RWPE1 (cell line): Measurements from ENCODE around the gene SPOCK3.

Experiments used
- CTCF ChIA-PET: fragments of 350-600 bp; sonication (Branson Sonifier 250); formaldehyde crosslinking; extraction: SDS; loops from one replicate; lab custom pipeline; 2021; lab: Yijun Ruan, JAX
- POLR2A ChIA-PET: fragments of 400-600 bp; formaldehyde crosslinking; extraction: SDS; loops from one replicate; lab custom pipeline; 2020; ENCODE audit warnings: antibody characterized with exemption; ENCODE audit not compliant: low non-redundant PET; lab: Yijun Ruan, JAX
- DNase-seq: peaks from one replicate; pipeline ENCODE4 v3.0.0; 2012; ENCODE audit warnings: low spot score
- H3K27ac ChIP-seq: fragments of 450-650 bp; 2 replicates; pipeline ENCODE4 v1.5.1; 2017
- TF ChIP-seq, protein P1 (sequence below): fragments of 450-650 bp; conservative IDR thresholded peaks from 2 replicates; pipeline ENCODE4 v1.5.1; 2017; ENCODE audit warnings: low read depth, mild to moderate bottlenecking

SPOCK3 gene

DNA sequence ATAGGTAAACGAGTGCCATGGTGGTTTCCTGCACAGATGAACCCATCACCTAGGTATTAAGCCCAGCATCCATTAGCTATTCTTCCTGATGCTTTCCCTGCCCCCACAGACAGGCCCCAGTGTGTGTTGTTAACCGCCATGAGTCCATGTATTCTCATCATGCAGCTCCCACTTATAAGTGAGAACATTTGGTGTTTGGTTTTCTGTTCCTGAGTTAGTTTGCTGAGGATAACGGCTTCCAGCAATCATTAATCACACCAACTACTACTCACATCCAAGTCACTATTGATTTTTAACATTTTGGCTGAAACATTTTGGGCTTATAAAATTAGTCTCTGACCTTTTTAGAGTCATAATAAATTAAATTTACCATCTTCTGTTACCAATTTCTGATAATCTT is 205.3 kb downstream of the SPOCK3 start:
- ChIA-PET POLR2A (no interaction called here), CTCF (no interaction called here)
- TF ChIP-seq, protein P1, sequence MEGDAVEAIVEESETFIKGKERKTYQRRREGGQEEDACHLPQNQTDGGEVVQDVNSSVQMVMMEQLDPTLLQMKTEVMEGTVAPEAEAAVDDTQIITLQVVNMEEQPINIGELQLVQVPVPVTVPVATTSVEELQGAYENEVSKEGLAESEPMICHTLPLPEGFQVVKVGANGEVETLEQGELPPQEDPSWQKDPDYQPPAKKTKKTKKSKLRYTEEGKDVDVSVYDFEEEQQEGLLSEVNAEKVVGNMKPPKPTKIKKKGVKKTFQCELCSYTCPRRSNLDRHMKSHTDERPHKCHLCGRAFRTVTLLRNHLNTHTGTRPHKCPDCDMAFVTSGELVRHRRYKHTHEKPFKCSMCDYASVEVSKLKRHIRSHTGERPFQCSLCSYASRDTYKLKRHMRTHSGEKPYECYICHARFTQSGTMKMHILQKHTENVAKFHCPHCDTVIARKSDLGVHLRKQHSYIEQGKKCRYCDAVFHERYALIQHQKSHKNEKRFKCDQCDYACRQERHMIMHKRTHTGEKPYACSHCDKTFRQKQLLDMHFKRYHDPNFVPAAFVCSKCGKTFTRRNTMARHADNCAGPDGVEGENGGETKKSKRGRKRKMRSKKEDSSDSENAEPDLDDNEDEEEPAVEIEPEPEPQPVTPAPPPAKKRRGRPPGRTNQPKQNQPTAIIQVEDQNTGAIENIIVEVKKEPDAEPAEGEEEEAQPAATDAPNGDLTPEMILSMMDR, result no peak
- no peak overlapping the region for H3K27ac ChIP-seq
- DNase-seq, result no peak

DNA sequence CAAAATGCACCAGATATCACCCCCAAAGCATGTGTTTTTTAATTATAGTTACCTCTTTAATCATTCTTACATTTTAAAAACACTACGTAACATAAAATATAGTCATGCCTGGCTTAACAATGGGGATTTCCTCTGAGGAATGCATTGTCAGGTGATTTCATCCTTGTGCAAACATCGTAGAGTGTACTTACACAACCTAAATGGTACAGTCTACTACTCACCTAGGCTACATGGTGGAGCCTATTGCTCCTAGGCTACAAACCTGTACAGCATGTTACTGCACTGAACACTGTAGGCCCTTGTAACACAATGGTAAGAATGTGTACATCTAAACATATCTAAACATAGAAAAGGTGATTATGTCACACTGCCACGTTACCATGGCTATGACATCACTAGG is 208.6 kb downstream of the SPOCK3 start:
- H3K27ac ChIP-seq, result no peak overlapping the region
- DNase-seq, result no peak
- CTCF ChIA-PET, result interaction anchor here (0.5 kb wide), 1 partner anchor 263 kb away, joined by 3 read pairs; no protein-coding TSS in a partner anchor
- POLR2A ChIA-PET, result no interaction called here
- TF ChIP-seq, protein P1, result no peak

GRCh38 chr4:167023364-167023925 is 210.8 kb downstream of the SPOCK3 start:
- ChIA-PET POLR2A (no interaction called here), CTCF (interaction anchor here (0.5 kb wide), 1 partner anchor 690 kb away, joined by 3 read pairs; no protein-coding TSS in a partner anchor)
- TF ChIP-seq, protein P1, result no peak
- no peak for DNase-seq
- H3K27ac ChIP-seq, result no peak overlapping the region

GRCh38 chr4:167021545-167022155 is 212.6 kb downstream of the SPOCK3 start:
- CTCF ChIA-PET, result interaction anchor here (0.6 to 0.7 kb wide), 4 partner anchors 103 to 974 kb away, joined by 3 read pairs; no protein-coding TSS in a partner anchor
- H3K27ac ChIP-seq, result no peak overlapping the region
- POLR2A ChIA-PET, result no interaction called here
- TF ChIP-seq, protein P1, result peak; percentile 71
- DNase-seq, result peak; percentile 25

- ChIA-PET POLR2A (no interaction called here), CTCF (interaction anchor here (0.6 kb wide), 1 partner anchor 853 kb away, joined by 3 read pairs; no protein-coding TSS in a partner anchor)
- no peak overlapping the region for H3K27ac ChIP-seq
- no peak for DNase-seq
- TF ChIP-seq, protein P1, result no peak
These were observed 213.9 kb downstream of the SPOCK3 start for GRCh38 chr4:167020410-167020809.

- POLR2A ChIA-PET, result no interaction called here
- CTCF ChIA-PET, result interaction anchor here (0.7 kb wide), 2 partner anchors 125 to 421 kb away, joined by 3 read pairs; no protein-coding TSS in a partner anchor
- DNase-seq, result no peak
- H3K27ac ChIP-seq, result no peak overlapping the region
- TF ChIP-seq, protein P1, result 0 out of 2 replicates have a peak, but pooled peaks have one; percentile 6
These were observed 219.3 kb downstream of the SPOCK3 start for GRCh38 chr4:167014944-167015343.
